Measurements from ENCODE around the gene KATNBL1. TPM values are rescaled to one million over a fixed set of nuclear protein-coding genes. Genes with fewer than 3 reads are reported as not detected.
"Not testable (repeated sequence)": the region's sequence is repeated elsewhere in the genome, so short reads cannot be mapped to it uniquely, and the experiment has no call there.

Gene KATNBL1
- total RNA-seq, 1 donor from 2014 or later = 16.8 TPM

GRCh38 chr15:34213690-34214089, 3.8 kb upstream of the KATNBL1 start:
- intact Hi-C loops (cut with DNase I) = no loop called here
- DNase-seq (no peak), ATAC-seq (ENCODE audit: poor library complexity) (no peak)

DNA sequence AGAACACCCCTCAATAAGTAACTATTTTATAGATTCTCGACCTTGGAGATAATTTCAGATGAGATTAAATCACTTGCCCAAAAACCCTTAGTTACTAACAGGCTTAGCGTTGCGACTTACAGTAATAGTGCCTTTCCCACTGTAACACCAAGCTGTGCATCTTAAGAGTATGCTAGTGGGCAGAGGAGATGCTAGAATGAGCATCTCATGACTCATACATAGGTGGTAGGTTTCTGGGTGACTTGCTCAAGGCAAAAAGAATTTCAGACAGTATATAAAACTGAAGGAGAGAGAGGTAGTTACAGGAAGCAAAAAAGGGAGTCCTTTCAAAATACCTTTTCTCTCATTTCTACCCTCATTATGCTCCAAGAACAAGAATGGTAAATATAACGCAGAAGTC, 3.9 kb downstream of the KATNBL1 start:
- intact Hi-C loops (cut with DNase I) = no loop called here
- ATAC-seq (ENCODE audit: poor library complexity) = no peak

DNA sequence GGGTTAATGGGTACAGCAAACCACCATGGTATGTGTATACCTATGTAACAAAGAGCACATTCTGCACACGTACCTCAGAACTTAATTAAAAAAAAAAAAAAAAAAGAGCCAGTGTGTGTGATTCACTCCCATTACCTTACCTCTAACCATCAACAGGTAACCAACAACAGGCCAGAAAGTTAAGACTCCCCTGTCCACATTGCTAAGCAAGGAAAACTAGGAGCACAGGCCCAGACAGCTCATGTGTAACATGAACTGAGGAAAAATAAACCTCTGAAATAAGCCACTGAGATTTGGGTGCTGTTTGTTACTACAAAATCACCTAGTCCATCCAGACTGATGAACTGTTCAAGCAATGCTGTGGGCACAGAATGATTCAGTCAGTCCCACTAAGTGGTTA, 6.0 kb downstream of the KATNBL1 start:
- no peak for DNase-seq
- intact Hi-C loops (cut with DNase I) = no loop called here

More for the DNA sequence above, 3.9 kb downstream of the KATNBL1 start:
- DNase-seq = no peak

DNA sequence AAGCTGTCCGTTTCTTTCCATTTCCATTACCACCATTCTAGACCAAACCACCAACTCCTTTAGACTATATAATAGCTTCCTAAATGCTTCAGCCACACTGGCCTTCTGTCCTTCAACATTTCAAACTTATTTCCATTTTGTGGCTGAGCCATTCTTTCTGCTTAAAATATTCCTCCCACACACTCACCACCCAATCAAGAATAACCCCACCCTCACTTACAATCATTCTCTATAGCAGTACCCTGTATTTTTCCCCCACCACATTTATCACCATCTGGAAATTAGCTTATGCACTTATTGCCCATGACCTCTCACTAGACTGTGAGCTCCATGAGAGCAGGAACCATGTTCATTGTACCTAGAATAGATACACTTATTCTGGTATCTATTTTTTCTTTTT, 6.6 kb downstream of the KATNBL1 start:
- no peak for ATAC-seq (ENCODE audit: poor library complexity)
- intact Hi-C loops (cut with DNase I) = no loop called here

More for the DNA sequence above, 6.0 kb downstream of the KATNBL1 start:
- ATAC-seq (ENCODE audit: poor library complexity) = no peak

DNA sequence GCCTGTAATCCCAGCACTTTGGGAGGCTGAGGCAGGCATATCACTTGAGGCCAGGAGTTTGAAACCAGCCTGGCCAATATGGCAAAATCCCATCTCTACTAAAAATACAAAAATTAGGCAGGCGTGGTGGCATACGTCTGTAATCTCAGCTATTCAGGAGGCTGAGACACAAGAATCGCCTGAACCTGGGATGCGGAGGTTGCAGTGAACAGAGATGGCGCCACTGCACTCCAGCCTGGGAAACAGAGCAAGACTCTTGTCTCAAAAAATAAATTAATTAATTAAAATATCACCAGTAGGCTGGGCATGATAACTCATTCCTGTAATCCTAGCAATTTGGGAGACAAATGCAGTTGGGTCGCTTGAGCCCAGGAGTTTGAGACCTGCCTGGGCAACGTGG, 16.6 kb downstream of the KATNBL1 start:
- ATAC-seq (ENCODE audit: poor library complexity); DNase-seq; intact Hi-C loops (cut with DNase I): not testable (repeated sequence)

More for the DNA sequence above, 6.6 kb downstream of the KATNBL1 start:
- DNase-seq = no peak

DNA sequence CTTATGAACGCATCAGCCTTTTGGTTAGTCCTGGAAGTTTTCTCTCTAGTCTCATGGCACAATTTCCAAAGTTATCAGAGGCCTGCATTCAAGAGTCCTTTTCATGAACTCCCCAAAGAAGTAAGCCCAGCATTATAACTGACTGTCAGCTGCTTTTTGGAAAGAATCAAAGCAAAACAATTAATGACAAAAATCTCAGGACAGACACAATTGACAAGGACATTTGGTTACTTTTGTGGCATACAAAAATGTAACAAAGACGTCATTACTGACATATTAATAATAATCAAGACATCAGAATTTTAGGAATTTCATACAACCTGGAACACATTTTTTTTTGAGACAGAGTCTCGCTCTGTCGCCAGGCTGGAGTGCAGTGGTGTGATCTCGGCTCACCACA, 21.2 kb downstream of the KATNBL1 start:
- intact Hi-C loops (cut with DNase I) = no loop called here
- no peak for ATAC-seq (ENCODE audit: poor library complexity)
- DNase-seq = no peak

GRCh38 chr15:34185666-34186065, 24.2 kb downstream of the KATNBL1 start:
- intact Hi-C loops (cut with DNase I) = no loop called here
- DNase-seq (no peak), ATAC-seq (ENCODE audit: poor library complexity) (no peak)

DNA sequence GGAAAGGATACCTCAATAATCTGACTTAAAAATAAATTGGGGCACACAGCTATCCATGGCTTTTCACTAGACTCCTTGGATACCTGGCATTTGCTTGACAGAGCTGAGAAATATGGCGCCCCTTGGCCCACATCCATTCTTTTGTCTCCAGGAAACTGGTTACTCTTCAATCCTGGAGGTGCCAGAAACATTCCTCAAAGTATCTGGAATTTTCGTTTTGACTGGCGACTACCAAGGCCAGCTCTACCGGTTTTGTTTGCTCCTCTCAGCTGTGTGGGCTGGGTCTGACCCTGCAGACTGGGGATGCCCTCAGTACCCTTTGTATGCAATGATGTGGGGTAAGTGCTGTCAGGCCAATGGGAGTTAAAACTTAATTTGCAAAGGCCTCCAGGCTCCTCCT, 27.0 kb downstream of the KATNBL1 start:
- intact Hi-C loops (cut with DNase I) = no loop called here
- no peak for ATAC-seq (ENCODE audit: poor library complexity)

DNA sequence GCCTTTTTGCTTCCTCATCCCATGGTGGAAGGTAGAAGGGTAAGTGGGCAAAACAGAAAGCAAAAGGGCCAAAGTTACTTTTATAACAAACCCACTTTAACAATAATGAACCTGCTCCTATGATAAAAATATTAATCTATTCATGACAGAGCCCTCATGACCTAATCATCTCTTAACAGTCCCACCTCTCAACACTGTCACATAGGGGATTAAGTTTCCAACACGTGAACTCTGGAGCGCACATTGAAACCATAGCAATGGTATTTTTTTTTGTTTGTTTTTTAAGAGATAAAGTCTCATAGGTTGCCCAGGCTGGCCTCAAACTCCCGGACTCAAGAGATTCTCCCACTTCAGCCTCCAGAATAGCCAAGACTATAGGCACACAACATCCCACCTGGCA, 30.7 kb downstream of the KATNBL1 start:
- no peak for ATAC-seq (ENCODE audit: poor library complexity)
- intact Hi-C loops (cut with DNase I) = no loop called here
- no peak for DNase-seq

More for the DNA sequence above, 27.0 kb downstream of the KATNBL1 start:
- DNase-seq = no peak

DNA sequence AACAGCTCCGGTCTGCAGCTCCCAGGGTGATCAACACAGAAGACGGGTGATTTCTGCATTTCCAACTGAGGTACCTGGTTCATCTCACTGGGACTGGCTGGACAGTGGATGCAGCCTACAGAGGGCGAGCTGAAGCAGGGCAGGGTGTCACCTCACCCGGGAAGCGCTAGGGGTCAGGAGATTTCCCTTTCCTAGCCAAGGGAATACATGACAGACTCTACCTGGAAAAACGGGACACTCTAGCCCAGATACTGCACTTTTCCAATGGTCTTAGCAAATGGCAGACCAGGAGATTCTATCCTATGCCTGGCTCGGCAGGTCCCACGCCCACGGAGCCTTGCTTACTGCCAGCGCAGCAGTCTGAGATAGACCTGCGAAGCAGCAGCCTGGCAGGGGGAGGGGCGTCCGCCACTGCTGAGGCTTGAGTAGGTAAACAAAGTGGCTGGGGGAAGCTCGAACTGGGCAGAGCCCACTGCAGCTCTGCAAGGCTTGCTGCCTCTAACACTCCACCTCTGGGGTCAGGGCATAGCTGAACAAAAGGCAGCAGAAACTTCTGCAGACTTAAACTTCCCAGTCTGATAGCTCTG, 43.8 kb downstream of the KATNBL1 start:
- ATAC-seq (ENCODE audit: poor library complexity); DNase-seq; intact Hi-C loops (cut with DNase I): not testable (repeated sequence)

DNA sequence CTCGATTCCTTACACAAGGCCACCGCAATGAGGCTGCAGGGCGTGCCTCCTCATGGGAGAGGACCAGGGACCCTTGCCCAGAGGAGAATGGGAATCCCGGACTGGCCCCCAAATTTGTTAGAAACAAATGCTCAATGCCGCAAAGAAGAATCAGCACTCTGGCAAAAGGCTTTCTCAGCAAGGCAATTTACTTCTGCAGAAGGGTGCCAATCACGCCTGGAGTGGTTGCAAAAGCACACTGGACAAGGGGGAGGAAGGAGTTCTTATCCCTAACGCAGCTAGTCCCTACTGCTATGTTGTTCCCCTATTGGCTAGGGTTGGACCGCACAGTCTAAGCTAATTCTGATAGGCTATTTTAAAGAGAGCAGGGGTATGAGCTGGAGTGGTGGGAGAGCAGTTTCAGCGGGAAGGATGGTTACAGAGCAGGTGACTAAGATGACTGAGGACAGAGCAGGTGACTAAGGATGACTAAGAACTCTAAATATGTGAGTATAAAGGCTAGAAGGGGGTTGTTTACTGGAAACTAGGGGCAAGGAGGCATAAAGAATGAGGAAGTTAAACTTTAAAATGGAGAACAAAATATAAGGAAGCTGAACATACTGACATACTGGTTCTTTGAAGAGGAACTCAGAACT, 48.5 kb downstream of the KATNBL1 start:
- DNase-seq = no peak
- no peak for ATAC-seq (ENCODE audit: poor library complexity)
- intact Hi-C loops (cut with DNase I) = no loop called here

DNA sequence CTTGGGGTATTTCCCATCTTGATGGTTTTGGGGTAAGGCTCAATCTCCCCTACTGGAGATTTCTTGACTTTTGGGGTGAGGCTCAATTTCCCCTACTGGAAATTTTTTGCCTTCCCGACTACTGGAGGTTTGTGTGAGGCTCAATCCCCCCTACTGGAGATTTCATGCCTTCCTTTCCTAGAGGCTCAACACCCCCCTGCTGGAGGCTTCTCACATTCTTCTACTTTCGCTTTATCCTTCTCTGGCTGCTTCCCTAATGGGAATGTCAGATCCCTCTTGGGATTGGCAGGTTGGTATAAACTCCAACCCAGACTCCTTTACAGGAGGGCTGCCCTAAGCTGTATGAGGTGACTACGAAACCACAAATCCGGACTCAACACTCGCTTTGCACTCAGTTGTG, 49.2 kb downstream of the KATNBL1 start:
- intact Hi-C loops (cut with DNase I) = no loop called here
- no peak for ATAC-seq (ENCODE audit: poor library complexity)
- no peak for DNase-seq

DNA sequence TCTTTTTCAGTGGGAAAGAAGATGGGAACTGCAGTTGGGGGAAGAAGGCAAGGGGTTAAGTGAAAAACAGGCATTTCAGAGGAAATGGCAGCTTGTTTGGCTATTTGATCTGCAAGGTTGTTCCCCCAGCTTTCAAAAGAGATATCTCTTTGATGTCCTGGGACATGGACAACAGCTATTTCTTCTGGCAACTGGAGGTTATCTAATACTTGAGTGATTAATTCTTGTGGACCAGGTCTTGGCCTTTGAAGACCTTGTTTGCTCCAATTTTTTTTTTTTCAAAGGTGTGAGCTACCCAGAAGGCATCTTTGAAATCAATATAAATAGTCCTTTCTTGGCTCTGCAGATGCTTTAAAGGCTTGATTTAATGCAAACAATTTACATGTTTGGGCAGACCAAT, 51.5 kb downstream of the KATNBL1 start:
- intact Hi-C loops (cut with DNase I) = no loop called here
- DNase-seq (no peak), ATAC-seq (ENCODE audit: poor library complexity) (no peak)

DNA sequence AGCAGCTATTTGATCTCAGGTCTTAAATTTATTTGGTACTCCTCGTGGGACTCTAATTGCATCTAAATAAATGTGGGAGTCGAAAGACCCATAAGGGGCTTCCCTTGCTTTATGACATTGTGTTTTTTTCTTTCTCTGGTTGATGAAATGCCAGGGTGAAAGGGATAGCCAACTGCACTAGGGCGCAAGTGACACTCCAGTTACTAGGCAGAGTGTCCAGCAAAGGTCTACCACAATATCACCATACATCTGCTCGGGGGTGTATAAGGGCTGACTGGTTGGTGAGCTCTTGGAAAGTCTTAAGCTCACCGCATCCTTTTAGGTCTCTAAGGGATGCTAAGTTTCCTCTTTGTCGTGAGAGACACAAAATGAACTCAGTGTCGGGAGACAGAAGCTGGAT, 54.0 kb downstream of the KATNBL1 start:
- intact Hi-C loops (cut with DNase I) = no loop called here
- DNase-seq = no peak
- no peak for ATAC-seq (ENCODE audit: poor library complexity)

GRCh38 chr15:34154725-34155204, 55.1 kb downstream of the KATNBL1 start:
- ATAC-seq (ENCODE audit: poor library complexity) (no peak), DNase-seq (no peak)
- intact Hi-C loops (cut with DNase I) = no loop called here

DNA sequence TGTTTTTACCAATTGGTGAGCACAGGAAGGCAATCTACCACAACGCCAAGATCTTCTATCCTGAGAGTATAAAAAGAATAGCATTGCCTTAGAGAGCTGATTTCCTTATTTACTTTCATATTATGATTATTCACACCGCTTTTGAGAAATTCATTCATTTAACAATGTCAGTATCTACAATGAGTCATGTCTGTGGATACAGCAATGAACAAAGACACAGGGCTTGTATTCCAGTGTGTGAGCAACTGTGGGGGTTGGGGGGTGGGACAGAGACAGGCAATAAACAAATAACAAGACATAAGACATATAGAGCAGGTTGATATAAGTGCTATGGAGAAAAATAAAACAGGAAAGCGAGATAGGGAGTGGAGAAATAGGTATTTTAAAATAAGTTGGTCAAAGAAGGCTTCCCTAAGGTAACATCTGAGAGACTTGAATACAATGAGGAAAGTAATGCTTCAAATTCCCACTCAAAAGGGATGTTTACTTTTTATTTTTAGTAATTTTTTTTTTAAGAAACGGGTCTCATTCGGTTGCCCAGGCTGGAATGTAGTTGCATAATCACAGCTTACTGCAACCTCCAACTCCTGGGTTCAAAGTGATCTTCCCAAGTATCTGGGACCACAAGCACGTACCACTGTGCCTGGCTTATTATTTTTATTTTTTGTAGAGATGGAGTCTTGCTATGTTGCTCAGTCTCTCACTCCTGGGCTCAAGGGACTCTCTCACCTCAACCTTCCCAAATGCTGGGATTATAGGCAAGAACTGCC, 62.3 kb downstream of the KATNBL1 start:
- ATAC-seq (ENCODE audit: poor library complexity) = no peak
- intact Hi-C loops (cut with DNase I) = no loop called here
- no peak for DNase-seq

DNA sequence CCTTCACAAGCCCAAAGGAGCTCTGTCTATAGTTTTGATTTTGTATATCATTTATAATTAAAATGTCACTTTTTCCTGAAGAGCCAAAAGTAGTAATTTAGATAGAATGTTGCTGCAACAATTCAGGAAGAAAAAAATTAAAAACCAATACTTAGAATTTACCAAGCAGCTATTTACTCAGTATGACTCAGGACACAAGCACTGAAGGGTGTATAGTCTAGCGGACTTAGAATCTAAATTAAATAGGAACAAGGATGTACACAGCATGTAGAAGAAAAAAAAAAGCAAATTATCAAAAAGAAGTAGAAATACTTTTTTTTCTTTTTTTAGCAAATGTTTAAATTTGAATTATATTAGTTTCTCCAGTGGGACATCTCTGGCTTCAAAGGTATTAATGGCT, 76.4 kb downstream of the KATNBL1 start:
- DNase-seq (no peak), ATAC-seq (ENCODE audit: poor library complexity) (no peak)
- intact Hi-C loops (cut with DNase I) = no loop called here

GRCh38 chr15:34132881-34133280, 77.0 kb downstream of the KATNBL1 start:
- DNase-seq (no peak), ATAC-seq (ENCODE audit: poor library complexity) (no peak)
- intact Hi-C loops (cut with DNase I) = no loop called here

GRCh38 chr15:34128898-34129297, 81.0 kb downstream of the KATNBL1 start:
- DNase-seq (no peak), ATAC-seq (ENCODE audit: poor library complexity) (no peak)
- intact Hi-C loops (cut with DNase I) = no loop called here

DNA sequence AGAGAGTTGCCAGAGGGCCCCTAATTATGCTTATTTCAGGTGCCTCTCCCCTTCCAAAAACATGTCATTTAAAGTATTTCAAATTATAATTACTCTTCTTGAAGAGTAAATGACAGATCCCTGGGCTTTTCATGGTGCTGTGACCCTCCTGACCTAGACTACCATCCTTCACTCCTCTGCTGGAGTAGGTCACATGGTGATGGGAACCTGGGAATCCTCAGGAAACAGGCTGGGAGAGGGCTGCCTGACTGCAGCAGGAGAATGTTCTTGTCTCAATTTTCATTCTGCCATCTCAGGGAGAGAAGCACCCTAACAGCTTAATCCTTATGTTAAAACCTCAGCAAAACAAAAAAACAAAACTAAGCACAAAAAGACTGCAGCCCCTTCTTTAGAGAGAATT, 83.4 kb downstream of the KATNBL1 start:
- no peak for ATAC-seq (ENCODE audit: poor library complexity)
- intact Hi-C loops (cut with DNase I) = no loop called here
- DNase-seq = no peak

All from Right ventricle myocardium superior (tissue), 1 donor.